ENCODE measurements around the gene MYOG. TPM values are rescaled to one million over a fixed set of nuclear protein-coding genes. Genes with fewer than 3 reads are reported as not detected.

Gene MYOG
- total and polyA plus RNA-seq, 2 of the 13 experiments (the other 11 are each of a cell fraction or from before 2014, with no cell fraction given) = not detected

DNA sequence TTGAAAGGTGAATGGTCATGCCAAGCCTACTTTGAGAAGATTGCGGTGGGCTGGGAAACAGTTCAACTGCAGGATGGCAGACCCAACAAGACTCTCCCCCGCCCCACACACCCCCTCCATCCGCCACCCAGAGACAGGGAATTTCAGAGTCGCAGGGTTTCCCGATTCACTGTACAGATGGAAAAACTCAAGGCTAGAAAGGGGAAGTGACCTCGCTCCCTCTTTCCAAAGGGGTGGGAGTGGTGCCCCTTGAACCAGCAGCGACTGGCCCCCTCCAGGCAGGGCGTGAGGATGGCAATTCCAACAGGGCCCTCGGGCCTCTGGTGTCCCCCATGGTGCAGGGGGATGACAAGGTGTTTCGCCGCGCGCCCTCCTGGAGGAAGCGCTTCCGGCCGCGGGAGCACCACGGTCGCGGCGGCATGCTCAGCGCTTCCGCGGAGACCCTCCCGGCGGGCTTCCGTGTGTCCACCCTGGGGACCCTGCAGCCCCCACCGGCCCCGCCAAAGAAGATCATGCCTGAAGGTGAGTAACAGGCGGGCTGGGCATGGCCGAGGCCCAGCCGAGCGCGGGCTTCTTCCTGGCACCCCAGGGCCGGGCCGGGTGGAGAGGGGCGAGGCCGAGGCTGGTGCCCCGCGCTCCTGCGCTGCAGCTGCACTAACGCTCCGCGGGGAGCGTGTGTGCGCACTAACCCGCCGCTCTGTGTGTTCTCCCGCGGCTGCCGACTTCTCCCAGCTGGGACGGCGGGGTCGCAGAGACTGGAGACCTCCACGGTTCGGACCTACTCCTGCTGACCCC is 10.4 kb downstream of the MYOG start:
- H3K4me1 ChIP-seq (ENCODE audit: insufficient read depth, low read length) = no peaks in the 10 kb centered on the region
- no peak overlapping the region for H3K27ac ChIP-seq (ENCODE audit: extremely low read length, insufficient read depth, low read length)
- ChIA-PET POLR2A (no interaction called here), CTCF (ENCODE audit: low intra/inter-chr PET ratio, low total read pairs) (no interaction called here)
- no peak overlapping the region for H3K9ac ChIP-seq (ENCODE audit: insufficient read depth, low read depth, low read length)
- no peak; the same call in 2 of the 3 replicates for ATAC-seq
- H2AFZ ChIP-seq (ENCODE audit: low read length) = no peak overlapping the region
- H3K36me3 ChIP-seq (replicated peaks in 1 of 2; ENCODE audit: control insufficient read depth in 1 of 2, insufficient read depth in 2 of 2, low read length in 2 of 2) = no peaks in the 10 kb centered on the region
- BruUV-seq (replicated peaks) = no TSS peak
- no peaks in the 10 kb centered on the region for H3K79me2 ChIP-seq (ENCODE audit: insufficient read depth, low read length)
- no peak overlapping the region for H3K4me3 ChIP-seq (replicated peaks in 1 of 3; ENCODE audit: insufficient read depth in 1 of 3, low read depth in 2 of 3, low read length in 3 of 3)
- in situ Hi-C loops (cut with HindIII; ENCODE audit: extremely low pct_ligation_motif_present, low pct_unique_long_range_greater_than_20kb) = no loop called here
- no peaks in the 10 kb centered on the region for H4K20me1 ChIP-seq (ENCODE audit: insufficient read depth, low read length)
- FAIRE-seq = no peak
- H3K27me3 ChIP-seq (ENCODE audit: control insufficient read depth in 1 of 2, insufficient read depth in 2 of 2, low read length in 2 of 2) = peaks cover 0 to 5% of the 10 kb centered on the region in 2 experiments; a peak in 1 of 5 replicates
- no peak for DNase-seq (ENCODE audit: low spot score)
- no peaks in the 10 kb centered on the region for H3K9me3 ChIP-seq (ENCODE audit: low read length)
- intact Hi-C loops (cut with micrococcal nuclease; ENCODE audit: unreplicated experiment) = no loop called here
- TF ChIP-seq ZNF629 (CRISPR knock-in tag; conservative IDR thresholded peaks at IDR 0.05) = no peak
- H3K4me2 ChIP-seq (ENCODE audit: low read depth, low read length) = no peak overlapping the region
- 66% methylated on average over 20 of the region's 56 CpGs for WGBS (ENCODE audit: low lambda C conversion rate)

GRCh38 chr1:203074610-203075009 is 11.2 kb downstream of the MYOG start:
- Histone ChIP-seq H3K27ac (ENCODE audit: extremely low read length, insufficient read depth, low read length) (no peak overlapping the region), H2AFZ (ENCODE audit: low read length) (no peak overlapping the region), H3K4me3 (replicated peaks in 1 of 3; ENCODE audit: insufficient read depth in 1 of 3, low read depth in 2 of 3, low read length in 3 of 3) (no peak overlapping the region), H3K36me3 (replicated peaks in 1 of 2; ENCODE audit: control insufficient read depth in 1 of 2, insufficient read depth in 2 of 2, low read length in 2 of 2) (no peaks in the 10 kb centered on the region), H3K9ac (ENCODE audit: insufficient read depth, low read depth, low read length) (no peak overlapping the region), H3K27me3 (ENCODE audit: control insufficient read depth in 1 of 2, insufficient read depth in 2 of 2, low read length in 2 of 2) (peaks cover 0 to 5% of the 10 kb centered on the region in 2 experiments; a peak in 1 of 5 replicates), H3K4me2 (ENCODE audit: low read depth, low read length) (no peak overlapping the region), H3K9me3 (ENCODE audit: low read length) (no peaks in the 10 kb centered on the region), H3K4me1 (ENCODE audit: insufficient read depth, low read length) (no peaks in the 10 kb centered on the region), H4K20me1 (ENCODE audit: insufficient read depth, low read length) (no peaks in the 10 kb centered on the region), H3K79me2 (ENCODE audit: insufficient read depth, low read length) (no peaks in the 10 kb centered on the region)
- no peak for ATAC-seq
- DNase-seq (ENCODE audit: low spot score) = no peak
- POLR2A ChIA-PET = no interaction called here
- in situ Hi-C loops (cut with HindIII; ENCODE audit: extremely low pct_ligation_motif_present, low pct_unique_long_range_greater_than_20kb) (no loop called here), intact Hi-C loops (cut with micrococcal nuclease; ENCODE audit: unreplicated experiment) (no loop called here)
- CTCF ChIA-PET (ENCODE audit: low intra/inter-chr PET ratio, low total read pairs) = no interaction called here
- no TSS peak for BruUV-seq (replicated peaks)
- no peak for FAIRE-seq
- no peak for TF ChIP-seq ZNF205 (CRISPR knock-in tag; IDR thresholded peaks at IDR 0.05)
- TF ChIP-seq TBL1XR1 (IDR thresholded peaks at IDR 0.05; ENCODE audit: borderline replicate concordance, low read length, partially characterized antibody) = no peak
- TF ChIP-seq ZNF3 (CRISPR knock-in tag; IDR thresholded peaks at IDR 0.05) = no peak
- TF ChIP-seq ZNF629 (CRISPR knock-in tag; conservative IDR thresholded peaks at IDR 0.05) = no peak
- no peak for TF ChIP-seq MIXL1 (CRISPR knock-in tag; IDR thresholded peaks at IDR 0.05)
- no peak for TF ChIP-seq CHD2 (IDR thresholded peaks at IDR 0.05; ENCODE audit: low read depth, low read length)
- TF ChIP-seq NCOR1 (IDR thresholded peaks at IDR 0.05; ENCODE audit: borderline replicate concordance, low read length) = no peak
- no peak for TF ChIP-seq ZNF557 (CRISPR knock-in tag; IDR thresholded peaks at IDR 0.05)
- TF ChIP-seq, protein P1, sequence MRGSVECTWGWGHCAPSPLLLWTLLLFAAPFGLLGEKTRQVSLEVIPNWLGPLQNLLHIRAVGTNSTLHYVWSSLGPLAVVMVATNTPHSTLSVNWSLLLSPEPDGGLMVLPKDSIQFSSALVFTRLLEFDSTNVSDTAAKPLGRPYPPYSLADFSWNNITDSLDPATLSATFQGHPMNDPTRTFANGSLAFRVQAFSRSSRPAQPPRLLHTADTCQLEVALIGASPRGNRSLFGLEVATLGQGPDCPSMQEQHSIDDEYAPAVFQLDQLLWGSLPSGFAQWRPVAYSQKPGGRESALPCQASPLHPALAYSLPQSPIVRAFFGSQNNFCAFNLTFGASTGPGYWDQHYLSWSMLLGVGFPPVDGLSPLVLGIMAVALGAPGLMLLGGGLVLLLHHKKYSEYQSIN (CRISPR knock-in tag; IDR thresholded peaks at IDR 0.05; ENCODE audit: borderline replicate concordance) = no peak
- TF ChIP-seq, protein P2, sequence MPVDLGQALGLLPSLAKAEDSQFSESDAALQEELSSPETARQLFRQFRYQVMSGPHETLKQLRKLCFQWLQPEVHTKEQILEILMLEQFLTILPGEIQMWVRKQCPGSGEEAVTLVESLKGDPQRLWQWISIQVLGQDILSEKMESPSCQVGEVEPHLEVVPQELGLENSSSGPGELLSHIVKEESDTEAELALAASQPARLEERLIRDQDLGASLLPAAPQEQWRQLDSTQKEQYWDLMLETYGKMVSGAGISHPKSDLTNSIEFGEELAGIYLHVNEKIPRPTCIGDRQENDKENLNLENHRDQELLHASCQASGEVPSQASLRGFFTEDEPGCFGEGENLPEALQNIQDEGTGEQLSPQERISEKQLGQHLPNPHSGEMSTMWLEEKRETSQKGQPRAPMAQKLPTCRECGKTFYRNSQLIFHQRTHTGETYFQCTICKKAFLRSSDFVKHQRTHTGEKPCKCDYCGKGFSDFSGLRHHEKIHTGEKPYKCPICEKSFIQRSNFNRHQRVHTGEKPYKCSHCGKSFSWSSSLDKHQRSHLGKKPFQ (CRISPR knock-in tag; IDR thresholded peaks at IDR 0.05; ENCODE audit: insufficient replicate concordance) = no peak
- no peak for TF ChIP-seq RFX5 (IDR thresholded peaks at IDR 0.05; ENCODE audit: low read depth, low read length)
- no peak for TF ChIP-seq ZNF138 (CRISPR knock-in tag; IDR thresholded peaks at IDR 0.05; ENCODE audit: low read depth)
- TF ChIP-seq FOXP1 (IDR thresholded peaks at IDR 0.05) = no peak
- TF ChIP-seq FOXP1 (CRISPR knock-in tag; IDR thresholded peaks at IDR 0.05) = no peak
- TF ChIP-seq MEF2D (CRISPR knock-in tag; IDR thresholded peaks at IDR 0.05) = no peak
- TF ChIP-seq ZSCAN30 (CRISPR knock-in tag; IDR thresholded peaks at IDR 0.05) = no peak
- no peak for TF ChIP-seq SSRP1 (CRISPR knock-in tag; IDR thresholded peaks at IDR 0.05)
- TF ChIP-seq ZNF660 (CRISPR knock-in tag; IDR thresholded peaks at IDR 0.05; ENCODE audit: borderline replicate concordance, low read depth) = no peak
- TF ChIP-seq ZNF253 (CRISPR knock-in tag; IDR thresholded peaks at IDR 0.05; ENCODE audit: borderline replicate concordance) = no peak
